SU-DHL-6 (cell line): Measurements from ENCODE around the gene SLC35E2B.

Experiments
- H2AFZ ChIP-seq: fragments of 200-600 bp; sonication (generic); 2 replicates; pipeline ENCODE4 v1.6.1; 2014; ENCODE audit warnings: low read depth, mild to moderate bottlenecking, moderate library complexity, mixed read lengths, antibody characterized with exemption, low read length; ENCODE audit not compliant: severe bottlenecking
- H3F3A ChIP-seq: fragments of 200-600 bp; shearing (Covaris generic); 2 replicates; pipeline ENCODE4 v1.6.0; 2016; ENCODE audit warnings: antibody characterized with exemption, mild to moderate bottlenecking; ENCODE audit not compliant: insufficient read depth
- H3K27ac ChIP-seq: fragments of 200-600 bp; sonication (generic); 2 replicates; pipeline ENCODE4 v1.5.1; 2016; ENCODE audit warnings: low read depth, mild to moderate bottlenecking, low read length, moderate library complexity, mixed read lengths
- H3K27me3 ChIP-seq: fragments of 200-600 bp; sonication (generic), shearing (Covaris generic); 2 replicates; pipeline ENCODE4 v1.6.0; 2014; ENCODE audit warnings: mild to moderate bottlenecking, low read length
- H3K36me3 ChIP-seq: fragments of 200-600 bp; sonication (generic); 2 replicates; pipeline ENCODE4 v1.6.1; 2014; ENCODE audit warnings: mild to moderate bottlenecking, low read length, mixed read lengths
- H3K4me2 ChIP-seq: fragments of 300-600, 200-600 bp; shearing (Covaris generic), sonication (generic); 2 replicates; pipeline ENCODE4 v1.6.0; 2014; ENCODE audit warnings: low read length, low read depth, mild to moderate bottlenecking; ENCODE audit not compliant: poor library complexity, severe bottlenecking
- H3K4me3 ChIP-seq: fragments of 200-600 bp; sonication (generic); 2 replicates; pipeline ENCODE4 v1.5.1; 2014; ENCODE audit warnings: antibody characterized with exemption, low read length, mild to moderate bottlenecking, mixed read lengths; ENCODE audit not compliant: insufficient read depth, poor library complexity, severe bottlenecking
- H3K79me2 ChIP-seq: fragments of 200-600 bp; sonication (generic); 2 replicates; pipeline ENCODE4 v1.6.1; 2014; ENCODE audit warnings: mild to moderate bottlenecking, low read length, moderate library complexity; ENCODE audit not compliant: insufficient read depth
- H3K9ac ChIP-seq: fragments of 200-600 bp; sonication (generic); 2 replicates; pipeline ENCODE4 v1.7.0; 2014; ENCODE audit warnings: mild to moderate bottlenecking, low read length
- H3K9me2 ChIP-seq: fragments of 200-600 bp; sonication (generic); replicated peaks from 2 replicates; pipeline ENCODE4 v1.6.1; 2014; ENCODE audit warnings: low read length; ENCODE audit not compliant: insufficient read depth
- H3K9me3 ChIP-seq: fragments of 200-600 bp; sonication (generic); 2 replicates; pipeline ENCODE4 v1.6.1; 2014; ENCODE audit warnings: low read length, mixed read lengths; ENCODE audit not compliant: insufficient read depth
- H4K20me1 ChIP-seq: fragments of 200-600 bp; sonication (generic); 2 replicates; pipeline ENCODE4 v1.6.1; 2014; ENCODE audit warnings: low read depth, mild to moderate bottlenecking, antibody characterized with exemption, low read length, moderate library complexity, mixed read lengths
- CTCF ChIP-seq: fragments of 200-600 bp; sonication (generic); IDR thresholded peaks from one replicate; pipeline ENCODE4 v1.5.1; 2017; ENCODE audit warnings: antibody characterized with exemption, mild to moderate bottlenecking, low read length, moderate library complexity; ENCODE audit not compliant: insufficient read depth, poor library complexity, severe bottlenecking
- EZH2phosphoT487 ChIP-seq: fragments of 200-600 bp; sonication (generic), shearing (Covaris generic); conservative IDR thresholded peaks from 2 replicates; pipeline ENCODE4 v1.6.1; 2018; ENCODE audit warnings: mild to moderate bottlenecking, antibody characterized with exemption, low read length, moderate library complexity, mixed read lengths

The SLC35E2B gene

GRCh38 chr1:1622788-1623094 lies 69.9 kb downstream of the SLC35E2B start:
- Histone ChIP-seq H3K79me2 (no peaks in the 10 kb centered on the region), H3K9me2 (no peaks in the 10 kb centered on the region), H3K4me3 (no peak overlapping the region), H3F3A (no peaks in the 10 kb centered on the region), H3K27me3 (no peaks in the 10 kb centered on the region), H3K4me2 (no peak overlapping the region), H3K9me3 (no peaks in the 10 kb centered on the region), H3K27ac (no peak overlapping the region), H4K20me1 (no peaks in the 10 kb centered on the region), H2AFZ (no peak overlapping the region), H3K36me3 (no peaks in the 10 kb centered on the region), H3K9ac (no peak overlapping the region)
- TF ChIP-seq CTCF (no peak), EZH2phosphoT487 (no peak)

GRCh38 chr1:1622010-1622787 lies 70.4 kb downstream of the SLC35E2B start:
- no peak overlapping the region for H3K4me2 ChIP-seq
- no peak overlapping the region for H3K4me3 ChIP-seq
- no peak overlapping the region for H3K27ac ChIP-seq
- TF ChIP-seq CTCF, result no peak
- TF ChIP-seq EZH2phosphoT487, result no peak
- H2AFZ ChIP-seq, result no peak overlapping the region
- H3K79me2 ChIP-seq, result no peaks in the 10 kb centered on the region
- H3K9me3 ChIP-seq, result no peaks in the 10 kb centered on the region
- H3K9ac ChIP-seq, result no peak overlapping the region
- no peaks in the 10 kb centered on the region for H3K9me2 ChIP-seq
- H3K36me3 ChIP-seq, result no peaks in the 10 kb centered on the region
- H4K20me1 ChIP-seq, result no peaks in the 10 kb centered on the region
- no peaks in the 10 kb centered on the region for H3K27me3 ChIP-seq
- no peaks in the 10 kb centered on the region; the same call in 1 of the 2 replicates for H3F3A ChIP-seq

GRCh38 chr1:1621173-1622009 lies 71.2 kb downstream of the SLC35E2B start:
- Histone ChIP-seq H3K4me2 (no peak overlapping the region), H3F3A (no peaks in the 10 kb centered on the region; the same call in 1 of the 2 replicates), H4K20me1 (no peaks in the 10 kb centered on the region), H3K27ac (no peak overlapping the region), H2AFZ (no peak overlapping the region), H3K27me3 (no peaks in the 10 kb centered on the region), H3K36me3 (no peaks in the 10 kb centered on the region), H3K9me2 (no peaks in the 10 kb centered on the region), H3K79me2 (no peaks in the 10 kb centered on the region), H3K9ac (no peak overlapping the region), H3K4me3 (no peak overlapping the region), H3K9me3 (no peaks in the 10 kb centered on the region)
- TF ChIP-seq EZH2phosphoT487 (no peak), CTCF (no peak)
